ENCODE results near the gene LIPE. TPM values are rescaled to one million over a fixed set of nuclear protein-coding genes. Genes with fewer than 3 reads are reported as not detected.

Gene LIPE
- total and polyA plus RNA-seq, 3 experiments from 2014 or later, result 5.0 to 22.7 (median 22.2) TPM

GRCh38 chr19:42428676-42429075, 1.5 kb upstream of the LIPE start:
- Histone ChIP-seq H3K4me3 (ENCODE audit: low read length) (no peak overlapping the region), H3K4me1 (ENCODE audit: insufficient read depth, low read length) (peaks cover 6% of the 10 kb centered on the region), H3K27ac (ENCODE audit: low read depth, low read length) (no peak overlapping the region), H3K36me3 (ENCODE audit: insufficient read depth, low read length) (no peaks in the 10 kb centered on the region), H3K9me3 (ENCODE audit: low read length) (no peaks in the 10 kb centered on the region), H3K27me3 (ENCODE audit: insufficient read depth, low read length, poor library complexity, severe bottlenecking) (no peaks in the 10 kb centered on the region)
- Mint-ChIP-seq H3K9me3 (no peaks in the 10 kb centered on the region), H3K4me1 (peaks cover 0 to 8% (median 0%) of the 10 kb centered on the region in 3 donors), H3K27me3 (no peaks in the 10 kb centered on the region), H3K36me3 (no peaks in the 10 kb centered on the region), H3K4me3 (no peak overlapping the region), H3K27ac (no peak overlapping the region)
- CTCF ChIA-PET, result interaction anchor here (1.5 kb wide), 1 partner anchor 296 kb away, joined by 3 read pairs; the partner anchor contains the start of gene POU2F2
- POLR2A ChIA-PET, result no interaction called here
- no peak for DNase-seq

- Histone ChIP-seq H3K27ac (ENCODE audit: low read depth, low read length) (no peak overlapping the region), H3K36me3 (ENCODE audit: insufficient read depth, low read length) (no peaks in the 10 kb centered on the region), H3K4me3 (ENCODE audit: low read length) (no peak overlapping the region), H3K4me1 (ENCODE audit: insufficient read depth, low read length) (peaks cover 17% of the 10 kb centered on the region), H3K27me3 (ENCODE audit: insufficient read depth, low read length, poor library complexity, severe bottlenecking) (no peaks in the 10 kb centered on the region), H3K9me3 (ENCODE audit: low read length) (no peaks in the 10 kb centered on the region)
- CTCF ChIA-PET, result interaction anchor here (1.2 to 1.3 kb wide), 2 partner anchors 12 to 14 kb away, joined by 4 to 5 read pairs; no protein-coding TSS in a partner anchor
- peaks cover 0 to 8% (median 0%) of the 10 kb centered on the region in 3 donors for H3K36me3 Mint-ChIP-seq
- peaks cover 0 to 1% of the 10 kb centered on the region in 2 donors for H3K27me3 Mint-ChIP-seq
- DNase-seq, result no peak
- H3K4me3 Mint-ChIP-seq, result peak overlapping the region in 1 of 7 donors; percentile 22
- H3K9me3 Mint-ChIP-seq, result no peaks in the 10 kb centered on the region
- no peak overlapping the region for H3K27ac Mint-ChIP-seq
- peaks cover 14 to 28% (median 15%) of the 10 kb centered on the region in 3 donors for H3K4me1 Mint-ChIP-seq
- POLR2A ChIA-PET, result no interaction called here
Measured at GRCh38 chr19:42426643-42427042, 545 bp downstream of the LIPE start.

DNA sequence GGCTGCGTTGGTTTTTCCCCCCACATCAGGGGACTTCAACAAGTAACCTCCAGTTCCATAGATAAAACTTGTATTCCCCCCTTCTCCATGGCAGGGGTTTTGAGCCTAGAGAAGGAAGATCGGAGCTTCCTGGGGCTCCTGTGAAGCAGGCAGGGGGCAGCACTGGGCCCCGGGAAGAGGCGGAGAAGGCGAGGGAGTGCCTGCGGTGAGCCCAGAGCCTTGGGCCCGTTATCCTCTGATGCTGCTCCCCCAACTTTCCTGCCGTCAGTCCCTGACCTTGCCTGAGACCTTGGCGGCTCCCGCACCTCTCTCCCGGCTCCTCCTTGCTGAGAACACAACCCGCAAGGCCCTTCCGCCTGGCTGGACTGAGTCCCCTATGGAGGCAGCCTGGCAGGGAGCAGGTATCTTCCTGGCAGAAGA, 2.5 kb downstream of the LIPE start:
- POLR2A ChIA-PET, result no interaction called here
- Mint-ChIP-seq H3K4me3 (peak overlapping the region; percentile 60 to 99 (median 93)), H3K4me1 (peaks cover 30 to 47% (median 33%) of the 10 kb centered on the region in 3 donors)

DNA sequence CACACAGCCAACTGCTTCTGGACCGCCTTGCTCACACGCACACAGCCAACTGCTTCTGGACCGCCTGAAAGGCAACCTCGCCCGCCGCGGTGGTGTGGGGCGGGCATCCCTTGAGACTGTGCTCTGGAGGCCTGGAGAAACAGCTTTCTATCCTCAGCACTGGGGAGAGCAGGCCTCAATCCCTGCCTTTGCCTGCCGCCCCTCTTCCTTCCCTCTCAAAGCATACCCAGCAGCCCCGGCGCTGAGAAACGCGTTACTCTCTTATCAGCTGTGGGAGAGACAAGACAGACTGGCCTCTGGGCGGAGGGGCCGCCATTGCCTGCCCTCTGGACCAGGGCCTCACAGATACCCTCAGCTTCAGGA, 2.9 kb downstream of the LIPE start:
- ChIA-PET POLR2A (no interaction called here), CTCF (interaction anchor here (0.7 to 2.3 kb wide), 5 partner anchors 9 to 17 kb away, joined by 3 to 13 read pairs (median 4); no protein-coding TSS in a partner anchor)
- H3K36me3 ChIP-seq (ENCODE audit: insufficient read depth, low read length), result no peaks in the 10 kb centered on the region
- H3K27ac ChIP-seq (ENCODE audit: low read depth, low read length), result no peak overlapping the region
- H3K4me3 ChIP-seq (ENCODE audit: low read length), result peak overlapping the region; percentile 82
- H3K4me1 ChIP-seq (ENCODE audit: insufficient read depth, low read length), result peaks cover 33% of the 10 kb centered on the region
- Mint-ChIP-seq H3K4me1 (peaks cover 30 to 47% (median 33%) of the 10 kb centered on the region in 3 donors), H3K27me3 (peaks cover 0 to 1% of the 10 kb centered on the region in 2 donors), H3K9me3 (no peaks in the 10 kb centered on the region), H3K36me3 (peaks cover 0 to 8% (median 2%) of the 10 kb centered on the region in 3 donors), H3K27ac (peak overlapping the region in 2 of 8 donors; percentile 17 to 95), H3K4me3 (peak overlapping the region; percentile 88 to 99 (median 97))
- H3K9me3 ChIP-seq (ENCODE audit: low read length), result no peaks in the 10 kb centered on the region
- peak in 1 of 5 donors; percentile 46 for DNase-seq
- H3K27me3 ChIP-seq (ENCODE audit: insufficient read depth, low read length, poor library complexity, severe bottlenecking), result no peaks in the 10 kb centered on the region

More for the DNA sequence above, 2.5 kb downstream of the LIPE start:
- Histone ChIP-seq H3K27me3 (ENCODE audit: insufficient read depth, low read length, poor library complexity, severe bottlenecking) (no peaks in the 10 kb centered on the region), H3K36me3 (ENCODE audit: insufficient read depth, low read length) (no peaks in the 10 kb centered on the region), H3K4me1 (ENCODE audit: insufficient read depth, low read length) (peaks cover 33% of the 10 kb centered on the region), H3K27ac (ENCODE audit: low read depth, low read length) (no peak overlapping the region), H3K9me3 (ENCODE audit: low read length) (no peaks in the 10 kb centered on the region), H3K4me3 (ENCODE audit: low read length) (no peak overlapping the region)
- H3K27ac Mint-ChIP-seq, result no peak overlapping the region
- peak in 1 of 5 donors; percentile 34 for DNase-seq
- CTCF ChIA-PET, result interaction anchor here (0.7 to 2.3 kb wide), 4 partner anchors 8 to 16 kb away, joined by 3 to 13 read pairs (median 4); no protein-coding TSS in a partner anchor
- H3K36me3 Mint-ChIP-seq, result peaks cover 0 to 8% (median 2%) of the 10 kb centered on the region in 3 donors
- no peaks in the 10 kb centered on the region for H3K9me3 Mint-ChIP-seq
- peaks cover 0 to 1% of the 10 kb centered on the region in 2 donors for H3K27me3 Mint-ChIP-seq

DNA sequence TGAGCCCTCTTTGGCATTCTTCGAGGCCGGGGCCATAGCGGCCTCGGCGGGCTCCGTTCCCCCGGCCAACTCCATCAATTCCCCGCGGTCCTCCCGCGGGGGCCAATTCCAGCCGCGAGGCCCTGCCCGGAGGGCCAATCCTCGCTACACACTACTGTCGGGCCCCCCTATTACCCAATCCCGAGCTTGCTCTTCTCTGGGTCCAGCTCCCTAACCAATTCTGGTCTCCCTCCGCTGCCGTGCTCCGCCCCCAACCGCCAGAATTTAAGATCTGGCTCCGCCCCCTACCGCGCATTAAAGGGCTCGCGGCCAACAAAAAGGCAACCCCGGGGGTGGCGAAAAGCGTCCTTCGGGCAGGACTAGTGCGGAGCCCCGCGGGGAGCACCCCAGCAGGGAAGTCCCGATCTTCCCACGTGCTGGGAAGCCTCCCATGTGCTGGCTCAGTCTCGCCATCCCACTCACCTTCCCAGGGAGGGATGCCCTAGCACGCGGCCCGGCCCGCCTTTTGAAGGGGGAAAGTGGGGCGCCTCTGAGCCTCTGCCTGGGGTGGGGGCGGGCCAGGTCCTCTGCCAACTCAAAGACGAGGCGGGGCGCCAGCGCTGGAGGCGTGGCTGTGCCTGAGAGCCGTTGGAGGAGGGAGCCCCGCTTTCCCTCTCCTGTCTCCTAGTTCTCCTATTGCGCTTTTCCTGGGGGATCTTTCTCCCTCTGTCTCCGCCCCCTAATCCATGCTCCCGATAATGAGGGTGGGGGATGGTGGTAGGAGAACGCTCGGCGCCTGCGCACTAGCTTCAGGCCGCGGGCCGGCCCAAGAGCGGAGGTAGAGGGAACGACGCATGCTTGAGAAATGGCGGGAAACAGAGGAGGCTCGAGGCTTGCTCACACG, 3.5 kb downstream of the LIPE start:
- Mint-ChIP-seq H3K4me3 (peak overlapping the region; percentile 88 to 99 (median 97)), H3K27me3 (peaks cover 0 to 1% of the 10 kb centered on the region in 2 donors), H3K36me3 (peaks cover 0 to 8% (median 2%) of the 10 kb centered on the region in 3 donors), H3K9me3 (no peaks in the 10 kb centered on the region), H3K27ac (peak overlapping the region; percentile 55 to 96 (median 95)), H3K4me1 (peaks cover 30 to 47% (median 33%) of the 10 kb centered on the region in 3 donors)
- ChIA-PET CTCF (interaction anchor here (0.7 to 2.3 kb wide), 8 partner anchors 9 to 291 kb away, joined by 3 to 13 read pairs (median 4); no protein-coding TSS in a partner anchor), POLR2A (interaction anchor here (0.5 to 1.4 kb wide), 6 partner anchors 15 to 464 kb away, joined by 3 to 7 read pairs (median 3); partner anchors contain the start of gene RABAC1)
- Histone ChIP-seq H3K4me1 (ENCODE audit: insufficient read depth, low read length) (peaks cover 33% of the 10 kb centered on the region), H3K27ac (ENCODE audit: low read depth, low read length) (peak overlapping the region; percentile 44), H3K4me3 (ENCODE audit: low read length) (peak overlapping the region; percentile 82), H3K9me3 (ENCODE audit: low read length) (no peaks in the 10 kb centered on the region), H3K27me3 (ENCODE audit: insufficient read depth, low read length, poor library complexity, severe bottlenecking) (no peaks in the 10 kb centered on the region), H3K36me3 (ENCODE audit: insufficient read depth, low read length) (no peaks in the 10 kb centered on the region)
- DNase-seq, result peak; percentile 86 to 94 (median 89)

DNA sequence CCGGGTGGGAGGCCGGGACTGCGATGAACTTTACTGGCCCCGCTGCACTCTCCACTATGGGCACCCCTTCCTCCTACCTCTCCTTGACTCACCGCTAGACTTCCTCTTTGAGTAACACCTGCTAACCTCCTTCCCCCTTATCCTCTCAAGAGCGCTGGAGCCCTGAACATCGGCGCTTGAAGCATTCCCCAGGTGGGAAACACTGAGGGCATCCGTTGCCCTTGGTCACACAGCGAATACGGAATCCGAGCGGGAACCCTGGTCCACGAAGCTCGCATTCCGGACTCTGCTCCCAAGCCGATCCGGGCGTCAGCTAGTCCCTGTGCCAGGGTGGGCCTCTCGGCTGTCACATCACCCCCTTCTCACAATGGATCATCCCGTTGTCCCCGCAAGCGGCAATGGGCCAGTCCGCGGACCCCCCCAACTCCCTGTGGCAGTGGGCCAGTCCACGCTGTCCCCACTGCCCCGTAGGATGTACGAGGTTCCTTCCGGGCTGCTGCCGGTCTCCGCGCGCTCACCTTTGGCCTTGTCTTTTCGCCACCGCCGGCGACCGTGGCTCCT, 4.2 kb downstream of the LIPE start:
- peaks cover 30 to 47% (median 33%) of the 10 kb centered on the region in 3 donors for H3K4me1 Mint-ChIP-seq
- Histone ChIP-seq H3K4me3 (ENCODE audit: low read length) (peak overlapping the region; percentile 82), H3K36me3 (ENCODE audit: insufficient read depth, low read length) (no peaks in the 10 kb centered on the region), H3K4me1 (ENCODE audit: insufficient read depth, low read length) (peaks cover 33% of the 10 kb centered on the region), H3K9me3 (ENCODE audit: low read length) (no peaks in the 10 kb centered on the region), H3K27me3 (ENCODE audit: insufficient read depth, low read length, poor library complexity, severe bottlenecking) (no peaks in the 10 kb centered on the region), H3K27ac (ENCODE audit: low read depth, low read length) (peak overlapping the region; percentile 44)
- CTCF ChIA-PET, result interaction anchor here (0.7 to 2.3 kb wide), 8 partner anchors 10 to 290 kb away, joined by 3 to 13 read pairs (median 4); no protein-coding TSS in a partner anchor
- peaks cover 0 to 1% of the 10 kb centered on the region in 2 donors for H3K27me3 Mint-ChIP-seq
- peak; percentile 42 to 77 (median 59) for DNase-seq
- H3K9me3 Mint-ChIP-seq, result no peaks in the 10 kb centered on the region
- POLR2A ChIA-PET, result interaction anchor here (0.5 to 1.4 kb wide), 6 partner anchors 16 to 464 kb away, joined by 3 to 7 read pairs (median 3); partner anchors contain the start of gene RABAC1
- peaks cover 0 to 11% (median 2%) of the 10 kb centered on the region in 3 donors for H3K36me3 Mint-ChIP-seq
- H3K27ac Mint-ChIP-seq, result peak overlapping the region; percentile 55 to 96 (median 95)
- H3K4me3 Mint-ChIP-seq, result peak overlapping the region; percentile 88 to 99 (median 97)

- ChIA-PET POLR2A (interaction anchor here (1.4 kb wide), 1 partner anchor 26 kb away, joined by 7 read pairs; no protein-coding TSS in a partner anchor), CTCF (interaction anchor here (2.2 to 2.3 kb wide), 2 partner anchors 16 to 28 kb away, joined by 7 to 13 read pairs; no protein-coding TSS in a partner anchor)
- Mint-ChIP-seq H3K4me1 (peaks cover 30 to 47% (median 33%) of the 10 kb centered on the region in 3 donors), H3K9me3 (no peaks in the 10 kb centered on the region), H3K27ac (peak overlapping the region in 7 of 8 donors; percentile 55 to 96 (median 95)), H3K27me3 (peaks cover 0 to 1% of the 10 kb centered on the region in 2 donors), H3K36me3 (peaks cover 0 to 11% (median 2%) of the 10 kb centered on the region in 3 donors), H3K4me3 (peak overlapping the region; percentile 88 to 99 (median 97))
- Histone ChIP-seq H3K36me3 (ENCODE audit: insufficient read depth, low read length) (no peaks in the 10 kb centered on the region), H3K9me3 (ENCODE audit: low read length) (no peaks in the 10 kb centered on the region), H3K27ac (ENCODE audit: low read depth, low read length) (no peak overlapping the region), H3K27me3 (ENCODE audit: insufficient read depth, low read length, poor library complexity, severe bottlenecking) (no peaks in the 10 kb centered on the region), H3K4me1 (ENCODE audit: insufficient read depth, low read length) (peaks cover 33% of the 10 kb centered on the region), H3K4me3 (ENCODE audit: low read length) (peak overlapping the region; percentile 82)
- DNase-seq, result peak in 1 of 5 donors; percentile 36
Measured at GRCh38 chr19:42422092-42422900, 4.9 kb downstream of the LIPE start.
